ENCODE data around the gene MGAT3. TPM values are rescaled to one million over a fixed set of nuclear protein-coding genes. Genes with fewer than 3 reads are reported as not detected.
A peak's percentile ranks its signal among the peaks of the same experiment; 100 is the strongest.

MGAT3 gene
- total and polyA plus RNA-seq, 8 donors, result 0.89 to 12.0 (median 1.6) TPM

DNA sequence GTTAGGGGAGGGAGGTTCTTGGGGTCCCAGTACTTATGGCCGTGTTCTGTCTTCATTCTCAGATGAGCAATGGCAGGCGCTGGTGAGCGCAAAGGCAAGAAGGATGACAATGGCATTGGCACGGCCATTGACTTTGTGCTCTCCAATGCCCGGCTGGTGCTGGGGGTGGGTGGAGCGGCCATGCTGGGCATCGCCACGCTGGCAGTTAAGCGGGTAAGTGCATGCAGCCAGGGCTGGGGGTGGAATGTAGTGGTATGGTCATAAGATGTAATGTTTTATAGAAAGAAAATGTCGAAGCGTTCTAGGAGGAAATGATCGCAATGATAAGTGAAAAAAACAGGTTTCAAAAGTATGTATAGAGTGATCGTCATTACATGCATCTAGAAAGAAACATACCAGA is 54.4 kb downstream of the MGAT3 start:
- DNase-seq, result no peak
- no peaks in the 10 kb centered on the region for H3K9me3 ChIP-seq
- intact Hi-C loops (cut with DNase I; ENCODE audit: low total_unique reads), result loop anchor here (10.0 kb wide), 1 partner anchor 106 kb away; no protein-coding TSS in a partner anchor
- TF ChIP-seq POLR2AphosphoS5 (IDR thresholded peaks at IDR 0.05) (no peak), POLR2A (IDR thresholded peaks at IDR 0.05) (no peak), EP300 (IDR thresholded peaks at IDR 0.05) (no peak)
- TF ChIP-seq, protein P1, sequence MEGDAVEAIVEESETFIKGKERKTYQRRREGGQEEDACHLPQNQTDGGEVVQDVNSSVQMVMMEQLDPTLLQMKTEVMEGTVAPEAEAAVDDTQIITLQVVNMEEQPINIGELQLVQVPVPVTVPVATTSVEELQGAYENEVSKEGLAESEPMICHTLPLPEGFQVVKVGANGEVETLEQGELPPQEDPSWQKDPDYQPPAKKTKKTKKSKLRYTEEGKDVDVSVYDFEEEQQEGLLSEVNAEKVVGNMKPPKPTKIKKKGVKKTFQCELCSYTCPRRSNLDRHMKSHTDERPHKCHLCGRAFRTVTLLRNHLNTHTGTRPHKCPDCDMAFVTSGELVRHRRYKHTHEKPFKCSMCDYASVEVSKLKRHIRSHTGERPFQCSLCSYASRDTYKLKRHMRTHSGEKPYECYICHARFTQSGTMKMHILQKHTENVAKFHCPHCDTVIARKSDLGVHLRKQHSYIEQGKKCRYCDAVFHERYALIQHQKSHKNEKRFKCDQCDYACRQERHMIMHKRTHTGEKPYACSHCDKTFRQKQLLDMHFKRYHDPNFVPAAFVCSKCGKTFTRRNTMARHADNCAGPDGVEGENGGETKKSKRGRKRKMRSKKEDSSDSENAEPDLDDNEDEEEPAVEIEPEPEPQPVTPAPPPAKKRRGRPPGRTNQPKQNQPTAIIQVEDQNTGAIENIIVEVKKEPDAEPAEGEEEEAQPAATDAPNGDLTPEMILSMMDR (IDR thresholded peaks at IDR 0.05), result no peak
- WGBS, 5 donors, result 90 to 97% (median 94%) methylated on average over 13 of the region's 13 CpGs
- H3K27ac ChIP-seq, result no peak overlapping the region
- no peak overlapping the region for H3K4me3 ChIP-seq
- peaks cover 64 to 100% (median 99%) of the 10 kb centered on the region in 4 donors for H3K36me3 ChIP-seq
- no peaks in the 10 kb centered on the region for H3K27me3 ChIP-seq
- peaks cover 0 to 13% (median 5%) of the 10 kb centered on the region in 4 donors for H3K4me1 ChIP-seq

GRCh38 chr22:39512026-39512425 is 55.2 kb downstream of the MGAT3 start:
- WGBS, 5 donors, result 89 to 97% (median 92%) methylated on average over 8 to 10 of the region's 10 CpGs
- no peak overlapping the region for H3K27ac ChIP-seq
- no peaks in the 10 kb centered on the region for H3K9me3 ChIP-seq
- H3K4me1 ChIP-seq, result peaks cover 0 to 10% (median 2%) of the 10 kb centered on the region in 4 donors
- no peak overlapping the region for H3K4me3 ChIP-seq
- H3K36me3 ChIP-seq, result peaks cover 60 to 100% (median 98%) of the 10 kb centered on the region in 4 donors
- H3K27me3 ChIP-seq, result no peaks in the 10 kb centered on the region
- intact Hi-C loops (cut with DNase I; ENCODE audit: low total_unique reads), result loop anchor here (10.0 kb wide), 1 partner anchor 107 kb away; no protein-coding TSS in a partner anchor
- TF ChIP-seq POLR2A (IDR thresholded peaks at IDR 0.05) (no peak), POLR2AphosphoS5 (IDR thresholded peaks at IDR 0.05) (no peak), EP300 (IDR thresholded peaks at IDR 0.05) (no peak)
- TF ChIP-seq, protein P1 (IDR thresholded peaks at IDR 0.05), result no peak
- DNase-seq, result no peak

DNA sequence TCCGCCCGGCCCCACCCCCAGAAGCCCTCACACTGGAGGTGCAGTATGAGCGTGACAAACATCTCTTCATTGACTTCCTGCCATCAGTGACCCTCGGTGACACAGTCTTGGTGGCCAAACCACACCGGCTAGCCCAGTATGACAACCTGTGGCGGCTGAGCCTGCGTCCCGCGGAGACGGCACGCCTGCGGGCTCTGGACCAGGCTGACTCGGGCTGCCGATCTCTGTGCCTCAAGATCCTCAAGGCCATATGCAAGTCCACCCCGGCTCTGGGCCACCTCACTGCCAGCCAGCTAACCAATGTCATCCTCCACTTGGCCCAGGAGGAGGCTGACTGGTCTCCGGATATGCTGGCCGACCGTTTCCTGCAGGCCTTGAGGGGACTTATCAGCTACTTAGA is 57.0 kb downstream of the MGAT3 start:
- H3K4me3 ChIP-seq, result no peak overlapping the region
- intact Hi-C loops (cut with DNase I; ENCODE audit: low total_unique reads), result loop anchor here (10.0 kb wide), 1 partner anchor 109 kb away; no protein-coding TSS in a partner anchor
- peaks cover 2 to 22% (median 10%) of the 10 kb centered on the region in 4 donors for H3K4me1 ChIP-seq
- H3K27ac ChIP-seq, result peak overlapping the region in 2 of 5 donors; percentile 1 to 30
- TF ChIP-seq EP300 (IDR thresholded peaks at IDR 0.05), result no peak
- TF ChIP-seq POLR2A (IDR thresholded peaks at IDR 0.05), result no peak
- TF ChIP-seq POLR2AphosphoS5 (IDR thresholded peaks at IDR 0.05), result no peak
- TF ChIP-seq, protein P1 (IDR thresholded peaks at IDR 0.05), result no peak
- 69 to 89% (median 81%) methylated on average over 5 to 18 of the region's 18 CpGs for WGBS, 5 donors
- no peaks in the 10 kb centered on the region for H3K9me3 ChIP-seq
- no peaks in the 10 kb centered on the region for H3K27me3 ChIP-seq
- DNase-seq, result no peak
- H3K36me3 ChIP-seq, result peaks cover 56 to 89% (median 85%) of the 10 kb centered on the region in 4 donors

DNA sequence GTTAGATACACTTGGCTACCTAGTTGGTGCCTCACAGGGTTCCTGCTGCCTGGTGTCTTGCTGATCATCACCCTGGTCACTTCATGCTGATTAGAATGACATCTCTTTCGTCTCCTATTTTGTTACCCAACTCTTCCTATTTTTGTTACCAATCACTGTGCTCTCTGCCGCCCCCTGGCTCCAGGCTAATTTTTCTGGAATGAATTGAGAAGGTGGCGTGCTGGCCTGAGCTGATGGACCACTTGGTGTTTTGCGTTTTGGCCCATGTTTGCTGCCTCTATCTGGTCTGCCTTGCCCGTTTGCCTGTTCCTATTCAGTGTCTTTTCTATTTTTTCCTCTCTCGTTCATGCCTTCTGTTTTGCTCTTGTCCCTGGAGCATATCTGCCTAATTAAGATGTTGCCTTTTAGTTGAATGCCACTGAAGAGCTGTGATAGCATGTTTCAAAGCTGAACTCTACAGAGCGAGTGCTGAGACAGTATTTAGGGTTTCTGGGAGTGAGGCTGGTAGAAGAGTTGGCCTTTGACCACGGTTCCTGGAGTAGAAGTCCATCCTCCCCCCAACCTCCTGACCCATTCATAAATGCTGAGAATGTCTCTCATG is 57.7 kb downstream of the MGAT3 start:
- peak; percentile 68 to 71 for DNase-seq
- intact Hi-C loops (cut with DNase I; ENCODE audit: low total_unique reads), result loop anchor here (10.0 kb wide), 1 partner anchor 110 kb away; no protein-coding TSS in a partner anchor
- TF ChIP-seq POLR2AphosphoS5 (IDR thresholded peaks at IDR 0.05) (no peak), POLR2A (IDR thresholded peaks at IDR 0.05) (no peak), EP300 (IDR thresholded peaks at IDR 0.05) (no peak)
- TF ChIP-seq, protein P1 (IDR thresholded peaks at IDR 0.05), result peak in 5 of 7 experiments; percentile 47 to 71 (median 66)
- H3K27ac ChIP-seq, result peak overlapping the region in 1 of 5 donors; percentile 30
- peaks cover 53 to 82% (median 78%) of the 10 kb centered on the region in 4 donors for H3K36me3 ChIP-seq
- peaks cover 7 to 28% (median 17%) of the 10 kb centered on the region in 4 donors for H3K4me1 ChIP-seq
- no peaks in the 10 kb centered on the region for H3K27me3 ChIP-seq
- 34 to 42% (median 39%) methylated on average over 8 of the region's 8 CpGs for WGBS, 5 donors
- H3K9me3 ChIP-seq, result no peaks in the 10 kb centered on the region
- H3K4me3 ChIP-seq, result no peak overlapping the region
